ENCODE measurements around the gene NEBL. TPM values are rescaled to one million over a fixed set of nuclear protein-coding genes. Genes with fewer than 3 reads are reported as not detected.

Gene NEBL
- total RNA-seq, 4 donors from 2014 or later = 6.0 to 14.0 (median 12.1) TPM

DNA sequence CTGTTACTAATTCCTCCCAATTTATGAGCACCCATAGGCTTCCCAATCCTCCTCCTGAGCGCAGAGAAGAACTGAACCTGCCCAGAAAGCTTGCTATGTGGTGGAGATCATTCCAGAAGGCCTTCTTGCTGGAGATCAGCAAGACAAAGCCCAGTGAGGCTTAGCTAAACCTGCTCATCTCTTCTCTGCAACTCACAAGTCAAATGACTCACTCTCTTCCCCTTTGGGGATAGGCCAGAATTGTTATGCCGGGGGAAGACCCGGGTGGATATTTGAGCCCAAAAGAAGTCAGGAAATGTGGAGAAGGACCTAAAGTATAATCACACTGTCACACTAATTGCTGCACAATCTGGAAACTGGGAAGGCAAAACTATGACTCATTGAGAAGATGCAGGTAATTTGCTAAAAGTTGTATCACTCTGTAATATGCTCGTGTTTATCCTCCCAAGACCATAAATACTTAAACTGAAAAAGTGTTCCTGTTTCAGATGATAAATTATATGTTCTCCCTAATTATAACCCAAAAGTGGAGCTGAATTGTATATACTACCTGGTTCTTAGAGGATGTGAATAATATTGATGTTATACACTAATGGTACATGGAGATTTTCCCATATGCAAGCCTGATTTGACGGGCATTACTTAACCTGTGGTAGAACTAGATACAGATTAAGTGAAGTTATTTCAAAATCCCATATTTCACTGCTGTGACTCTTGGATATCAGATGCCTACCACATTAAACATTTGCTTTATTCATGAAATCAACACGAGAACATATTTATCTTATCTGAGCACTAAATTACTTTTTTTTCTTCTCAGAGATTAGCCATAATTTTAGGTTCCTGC, 6.4 kb downstream of the NEBL start:
- no peaks in the 10 kb centered on the region for H3K36me3 ChIP-seq
- in situ Hi-C loops (cut with MboI; ENCODE audit: low pct_ligation_motif_present in 1 of 4, low pct_unique_long_range_greater_than_20kb in 1 of 4, low sequenced_read_pairs in 3 of 4) = no loop called here
- 87 to 94% methylated on average over 4 to 6 of the region's 6 CpGs for WGBS, 2 donors (ENCODE audit: low coverage in 1 of 2)
- H3K4me3 ChIP-seq = no peak overlapping the region
- no peak overlapping the region for H3K27ac ChIP-seq
- DNase-seq = no peak
- TF ChIP-seq, protein P1, sequence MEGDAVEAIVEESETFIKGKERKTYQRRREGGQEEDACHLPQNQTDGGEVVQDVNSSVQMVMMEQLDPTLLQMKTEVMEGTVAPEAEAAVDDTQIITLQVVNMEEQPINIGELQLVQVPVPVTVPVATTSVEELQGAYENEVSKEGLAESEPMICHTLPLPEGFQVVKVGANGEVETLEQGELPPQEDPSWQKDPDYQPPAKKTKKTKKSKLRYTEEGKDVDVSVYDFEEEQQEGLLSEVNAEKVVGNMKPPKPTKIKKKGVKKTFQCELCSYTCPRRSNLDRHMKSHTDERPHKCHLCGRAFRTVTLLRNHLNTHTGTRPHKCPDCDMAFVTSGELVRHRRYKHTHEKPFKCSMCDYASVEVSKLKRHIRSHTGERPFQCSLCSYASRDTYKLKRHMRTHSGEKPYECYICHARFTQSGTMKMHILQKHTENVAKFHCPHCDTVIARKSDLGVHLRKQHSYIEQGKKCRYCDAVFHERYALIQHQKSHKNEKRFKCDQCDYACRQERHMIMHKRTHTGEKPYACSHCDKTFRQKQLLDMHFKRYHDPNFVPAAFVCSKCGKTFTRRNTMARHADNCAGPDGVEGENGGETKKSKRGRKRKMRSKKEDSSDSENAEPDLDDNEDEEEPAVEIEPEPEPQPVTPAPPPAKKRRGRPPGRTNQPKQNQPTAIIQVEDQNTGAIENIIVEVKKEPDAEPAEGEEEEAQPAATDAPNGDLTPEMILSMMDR (IDR thresholded peaks at IDR 0.05) = no peak
- TF ChIP-seq POLR2A (IDR thresholded peaks at IDR 0.05) = no peak
- no peak for TF ChIP-seq POLR2AphosphoS5 (IDR thresholded peaks at IDR 0.05)
- no peak for TF ChIP-seq EP300 (IDR thresholded peaks at IDR 0.05; ENCODE audit: low read depth)
- intact Hi-C loops (cut with DNase I; ENCODE audit: low total_unique reads) = no loop called here
- no peaks in the 10 kb centered on the region for H3K27me3 ChIP-seq
- no peaks in the 10 kb centered on the region for H3K4me1 ChIP-seq
- no peaks in the 10 kb centered on the region for H3K9me3 ChIP-seq

DNA sequence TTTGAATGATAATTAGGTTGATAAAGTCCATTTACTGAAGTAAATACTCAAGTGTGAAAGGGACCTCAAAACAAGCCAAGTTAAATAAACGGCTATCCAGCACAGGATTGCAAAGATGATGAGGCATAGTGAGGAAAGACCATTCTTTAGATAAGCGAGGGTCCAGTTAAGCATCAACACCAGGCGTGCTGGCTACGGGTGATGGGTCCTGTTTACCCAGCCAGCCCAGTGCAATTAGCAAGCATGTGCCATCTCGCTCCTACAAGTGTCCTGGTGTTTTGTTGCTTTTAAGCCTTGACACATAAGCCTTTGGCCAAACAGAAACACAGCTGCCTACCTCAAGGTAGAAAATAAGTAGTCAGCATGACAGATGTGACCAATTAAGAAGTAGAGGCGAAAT, 7.1 kb downstream of the NEBL start:
- intact Hi-C loops (cut with DNase I; ENCODE audit: low total_unique reads) = no loop called here
- in situ Hi-C loops (cut with MboI; ENCODE audit: low pct_ligation_motif_present in 1 of 4, low pct_unique_long_range_greater_than_20kb in 1 of 4, low sequenced_read_pairs in 3 of 4) = no loop called here
- 74 to 81% methylated on average over 3 to 6 of the region's 6 CpGs for WGBS, 2 donors (ENCODE audit: low coverage in 1 of 2)
- TF ChIP-seq POLR2AphosphoS5 (IDR thresholded peaks at IDR 0.05) (no peak), EP300 (IDR thresholded peaks at IDR 0.05; ENCODE audit: low read depth) (no peak), POLR2A (IDR thresholded peaks at IDR 0.05) (no peak)
- TF ChIP-seq, protein P1 (IDR thresholded peaks at IDR 0.05) = no peak
- Histone ChIP-seq H3K9me3 (no peaks in the 10 kb centered on the region), H3K4me3 (no peak overlapping the region), H3K27ac (no peak overlapping the region), H3K4me1 (no peaks in the 10 kb centered on the region), H3K27me3 (no peaks in the 10 kb centered on the region), H3K36me3 (no peaks in the 10 kb centered on the region)
- DNase-seq = no peak

DNA sequence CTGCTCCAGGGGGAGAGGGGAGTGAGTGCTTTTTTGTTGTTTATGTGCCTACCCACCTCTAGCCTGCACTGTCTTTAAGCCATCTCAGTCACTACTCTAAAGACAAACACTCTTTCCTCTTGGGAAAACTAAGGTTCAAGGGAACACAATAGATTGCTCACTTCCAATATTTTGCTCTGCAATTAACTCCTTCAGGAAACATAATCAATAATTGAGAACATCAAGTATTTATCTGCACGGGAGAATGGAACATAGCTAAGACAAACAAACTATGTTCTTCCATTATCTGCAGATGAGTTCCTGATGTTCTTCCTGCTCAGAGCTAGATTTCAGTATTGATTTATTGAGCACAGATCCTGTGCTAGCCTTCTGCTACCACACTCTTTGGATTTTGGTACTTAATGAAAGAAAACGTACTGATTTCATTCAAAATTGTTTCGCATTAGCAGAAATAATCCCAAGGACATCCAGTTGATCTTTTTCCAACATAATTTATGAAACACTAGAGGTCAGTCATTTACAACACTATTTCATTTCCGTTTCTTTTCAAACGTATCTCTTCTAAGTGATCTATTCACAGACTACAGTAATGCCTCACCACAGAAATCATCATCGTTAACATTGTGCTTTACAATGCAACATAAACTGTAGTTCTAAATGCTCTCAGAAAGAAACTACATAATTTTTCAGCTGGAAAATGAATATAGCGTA, 8.3 kb downstream of the NEBL start:
- WGBS, 2 donors (ENCODE audit: low coverage in 1 of 2) = 48 to 61% methylated on average over 7 of the region's 7 CpGs
- TF ChIP-seq POLR2A (IDR thresholded peaks at IDR 0.05) (no peak), POLR2AphosphoS5 (IDR thresholded peaks at IDR 0.05) (no peak)
- TF ChIP-seq, protein P1 (IDR thresholded peaks at IDR 0.05) = no peak
- no peak overlapping the region for H3K27ac ChIP-seq
- intact Hi-C loops (cut with DNase I; ENCODE audit: low total_unique reads) = no loop called here
- in situ Hi-C loops (cut with MboI; ENCODE audit: low pct_ligation_motif_present in 1 of 4, low pct_unique_long_range_greater_than_20kb in 1 of 4, low sequenced_read_pairs in 3 of 4) = no loop called here
- no peaks in the 10 kb centered on the region for H3K4me1 ChIP-seq
- H3K9me3 ChIP-seq = no peaks in the 10 kb centered on the region
- H3K4me3 ChIP-seq = no peak overlapping the region
- no peaks in the 10 kb centered on the region for H3K36me3 ChIP-seq
- DNase-seq = no peak
- no peaks in the 10 kb centered on the region for H3K27me3 ChIP-seq

DNA sequence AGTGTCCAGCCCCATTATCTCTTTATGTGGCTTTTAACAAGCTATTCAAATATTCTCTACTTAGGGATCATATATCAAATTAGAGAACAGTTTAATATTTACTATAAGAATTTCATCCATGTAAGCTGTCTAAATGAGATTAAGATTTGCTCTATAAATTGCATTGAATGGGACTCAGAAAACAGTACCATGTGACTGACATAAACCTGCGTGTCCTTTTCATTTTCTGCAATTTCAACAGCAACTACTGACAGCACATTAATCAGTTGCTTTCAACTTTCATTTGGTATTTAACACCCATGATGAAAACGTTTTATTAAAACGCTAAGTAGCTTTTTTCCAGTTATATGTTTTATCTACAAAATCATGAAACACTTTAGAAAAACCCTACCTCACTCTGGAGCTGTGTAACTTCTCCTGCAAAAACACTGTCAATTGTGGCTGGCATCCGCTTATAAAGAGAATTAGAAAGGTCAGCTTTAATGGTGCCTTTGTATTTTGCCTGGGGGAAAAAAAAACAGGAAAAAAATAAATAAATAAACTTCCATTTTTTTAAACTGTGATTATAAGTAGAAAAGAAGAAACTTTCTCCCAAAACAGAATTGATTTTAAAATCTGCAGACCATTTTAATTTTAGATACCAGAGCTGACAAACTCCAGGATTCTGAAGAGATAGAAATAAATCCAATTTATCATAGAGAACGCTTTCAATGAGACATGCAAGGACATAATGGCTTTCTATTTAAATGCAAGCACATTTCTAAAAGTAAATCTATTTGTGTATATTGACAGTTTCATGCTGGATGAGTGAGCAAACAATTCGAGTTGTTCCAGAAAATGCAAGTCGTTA, 9.2 kb downstream of the NEBL start:
- in situ Hi-C loops (cut with MboI; ENCODE audit: low pct_ligation_motif_present in 1 of 4, low pct_unique_long_range_greater_than_20kb in 1 of 4, low sequenced_read_pairs in 3 of 4) = no loop called here

More for the DNA sequence above, 9.2 kb downstream of the NEBL start:
- 62 to 64% methylated on average over 7 of the region's 7 CpGs for WGBS, 2 donors (ENCODE audit: low coverage in 1 of 2)
- Histone ChIP-seq H3K27ac (no peak overlapping the region), H3K4me1 (no peaks in the 10 kb centered on the region), H3K9me3 (no peaks in the 10 kb centered on the region), H3K27me3 (no peaks in the 10 kb centered on the region), H3K36me3 (no peaks in the 10 kb centered on the region), H3K4me3 (no peak overlapping the region)
- no peak for DNase-seq
- TF ChIP-seq POLR2AphosphoS5 (IDR thresholded peaks at IDR 0.05) (no peak), EP300 (IDR thresholded peaks at IDR 0.05; ENCODE audit: low read depth) (no peak), POLR2A (IDR thresholded peaks at IDR 0.05) (no peak)
- TF ChIP-seq, protein P1 (IDR thresholded peaks at IDR 0.05) = no peak
- intact Hi-C loops (cut with DNase I; ENCODE audit: low total_unique reads) = no loop called here

Measured in transverse colon (tissue), 4 donors.